HUDEP-2 (cell line): Measurements from ENCODE around the gene KCNH5.
"Not testable (repeated sequence)": the region's sequence is repeated elsewhere in the genome, so short reads cannot be mapped to it uniquely, and the experiment has no call there.

Experiments
- DNase-seq, 76 experiments: peaks; one replicate each; lab custom pipeline; 2025; ENCODE audit not compliant: unreplicated experiment in 76 of 76; lab: John Stamatoyannopoulos, UW

KCNH5 gene

DNA sequence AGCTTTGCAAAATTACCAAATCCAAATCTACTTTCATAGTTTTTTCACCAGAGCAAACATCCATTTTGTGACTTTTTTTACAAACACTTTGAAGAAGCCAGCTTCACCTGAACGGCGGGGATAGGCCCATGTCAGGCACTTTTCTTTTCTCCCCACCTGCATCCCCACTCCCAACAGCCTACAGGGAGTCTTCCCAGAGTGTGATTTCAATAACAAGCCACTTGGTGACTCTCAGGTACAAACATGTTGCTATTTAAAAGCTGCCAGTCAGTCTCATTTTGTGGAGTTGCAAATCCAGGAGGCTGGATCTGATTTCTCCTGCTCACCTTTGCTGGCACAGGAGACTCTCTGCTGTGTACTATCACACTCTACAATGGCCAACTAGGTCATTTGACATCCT is 285.5 kb downstream of the KCNH5 start:
- DNase-seq: no peak

DNA sequence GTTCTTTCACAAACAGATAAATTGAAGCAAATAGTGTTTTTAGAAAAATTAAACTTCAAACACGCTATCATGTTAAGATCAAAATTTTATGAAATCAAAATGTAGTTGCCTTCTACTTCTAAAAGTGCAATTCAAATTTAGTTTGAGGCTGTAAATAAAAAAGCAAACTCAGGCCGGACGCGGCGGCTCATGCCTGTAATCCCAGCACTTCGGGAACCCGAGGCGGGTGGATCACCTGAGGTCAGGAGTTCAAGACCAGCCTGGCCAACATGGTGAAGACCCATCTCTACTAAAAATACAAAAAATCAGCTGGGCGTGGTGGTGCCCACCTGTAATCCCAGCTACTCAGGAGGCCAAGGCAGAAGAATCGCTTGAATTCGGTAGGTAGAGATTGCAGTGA is 298.4 kb downstream of the KCNH5 start:
- not testable (repeated sequence) for DNase-seq

DNA sequence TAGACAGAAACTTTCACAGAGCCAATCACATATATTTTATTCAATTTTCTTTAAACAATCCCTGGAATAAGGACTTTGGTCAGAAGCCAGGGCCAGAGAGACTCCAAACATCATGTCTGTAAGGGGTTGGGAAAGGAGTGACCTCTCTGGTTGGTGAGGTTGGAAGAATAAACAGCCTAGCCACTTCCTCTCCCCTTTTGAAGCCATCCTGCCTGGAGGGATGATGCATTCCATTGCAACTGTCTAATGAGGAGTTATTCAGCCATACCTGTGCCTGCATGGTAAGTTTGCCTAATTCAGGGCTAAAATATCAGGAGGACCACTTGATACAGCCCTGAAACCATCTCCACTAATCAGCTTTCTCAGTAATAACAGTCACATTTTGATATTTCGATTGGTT is 299.8 kb downstream of the KCNH5 start:
- DNase-seq: no peak

- no peak for DNase-seq
These were observed 301.7 kb downstream of the KCNH5 start for GRCh38 chr14:62743560-62743959.

- DNase-seq: no peak
These were observed 302.1 kb downstream of the KCNH5 start for GRCh38 chr14:62743118-62743517.

DNA sequence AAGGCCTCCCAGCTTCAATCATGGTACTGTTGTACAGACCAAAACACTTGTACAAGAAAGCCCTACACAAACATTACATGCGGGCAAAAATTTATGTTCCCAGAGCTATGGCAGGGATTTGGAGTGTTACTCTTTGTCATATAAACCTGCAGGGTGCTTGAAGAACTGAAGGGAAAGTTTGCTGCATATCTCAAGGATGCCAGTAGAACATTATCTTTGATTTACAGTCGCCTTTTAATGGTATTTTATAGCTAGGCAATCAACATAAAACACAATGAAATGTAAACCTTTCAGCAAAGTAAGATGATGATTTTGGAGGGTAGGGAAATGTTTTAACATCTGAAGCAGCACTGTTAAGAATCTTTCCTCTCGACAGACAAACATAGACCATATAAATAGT is 305.6 kb downstream of the KCNH5 start:
- no peak for DNase-seq

GRCh38 chr14:62736048-62737043 is 308.9 kb downstream of the KCNH5 start:
- no peak for DNase-seq

GRCh38 chr14:62734831-62735230 is 310.4 kb downstream of the KCNH5 start:
- DNase-seq: no peak

- DNase-seq: no peak
These were observed 322.9 kb downstream of the KCNH5 start for GRCh38 chr14:62722406-62722805.

GRCh38 chr14:62718629-62719028 is 326.6 kb downstream of the KCNH5 start:
- DNase-seq: no peak

GRCh38 chr14:62711351-62712023 is 333.8 kb downstream of the KCNH5 start:
- no peak for DNase-seq

DNA sequence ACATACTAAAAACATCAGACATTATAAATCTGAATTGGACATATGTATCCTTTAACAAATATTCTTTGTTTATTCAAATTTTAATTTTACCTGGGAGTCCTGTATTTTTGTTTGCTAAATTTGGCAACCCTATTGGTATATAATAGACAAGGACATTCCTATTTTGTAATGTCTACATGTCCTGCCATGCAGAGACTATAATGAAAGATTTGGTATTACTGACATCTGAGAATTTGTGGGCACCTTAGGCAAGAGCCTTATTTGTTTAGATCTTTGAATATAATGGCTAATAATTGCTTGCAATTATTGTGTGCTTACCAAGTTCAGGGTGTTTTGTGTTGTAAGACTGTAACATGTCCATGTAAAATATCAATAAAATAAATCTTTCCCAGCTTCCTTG is 334.4 kb downstream of the KCNH5 start:
- no peak for DNase-seq

GRCh38 chr14:62709773-62710172 is 335.5 kb downstream of the KCNH5 start:
- DNase-seq: no peak

DNA sequence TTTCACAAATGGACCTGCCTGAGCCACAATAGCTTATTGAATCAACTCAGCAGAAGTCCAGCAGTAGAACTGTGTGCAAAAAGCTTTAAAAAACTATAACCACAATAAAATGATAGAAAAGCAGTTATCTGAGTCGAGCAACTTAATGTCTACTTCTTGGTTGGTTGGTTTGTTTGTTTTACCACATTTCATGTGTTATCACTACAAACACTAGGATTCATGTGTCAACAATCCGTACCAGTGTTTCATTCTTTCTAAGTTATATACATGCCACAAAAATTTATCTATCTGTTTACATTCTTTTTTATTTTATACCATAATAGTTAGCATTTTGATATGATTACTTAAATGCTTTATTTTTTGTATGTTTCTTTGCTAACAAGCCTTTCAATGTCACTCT is 339.0 kb downstream of the KCNH5 start:
- DNase-seq: no peak

DNA sequence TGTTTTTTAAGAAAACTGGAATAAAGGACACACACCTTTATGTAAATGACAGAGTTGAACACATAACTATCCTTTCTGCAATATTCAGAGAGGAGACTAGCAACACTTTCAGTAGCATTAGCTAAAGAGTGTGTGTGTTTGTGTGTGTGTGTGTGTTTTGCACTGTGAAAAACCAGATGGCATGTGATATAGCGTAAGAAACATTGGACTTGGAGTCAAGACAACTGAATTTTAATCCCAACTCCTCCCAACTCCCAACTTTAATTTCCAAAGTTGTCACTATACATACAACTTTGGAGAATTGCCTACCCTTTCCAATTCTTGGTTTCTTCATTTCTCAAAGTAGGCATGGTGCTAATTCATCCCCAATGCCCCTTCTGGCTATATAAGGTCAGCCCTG is 347.8 kb downstream of the KCNH5 start:
- DNase-seq: no peak

DNA sequence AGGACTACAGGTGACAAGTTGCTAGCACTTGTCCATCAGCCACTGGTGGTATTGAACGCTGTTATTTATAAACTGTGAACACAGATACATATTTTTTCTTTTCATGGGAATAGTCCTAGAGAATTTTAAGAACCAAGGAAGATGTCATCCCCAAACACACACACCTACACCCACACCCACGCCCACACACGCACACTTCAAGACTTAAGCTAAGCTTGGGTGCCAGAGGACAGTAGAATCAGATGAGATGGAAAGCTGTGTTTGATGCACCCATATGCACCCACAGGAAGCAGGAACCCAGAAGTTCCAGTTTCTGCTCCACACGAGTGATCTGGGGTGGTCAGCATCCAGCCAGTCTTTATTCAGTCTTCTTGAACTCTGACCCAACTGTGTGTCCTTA is 348.3 kb downstream of the KCNH5 start:
- DNase-seq: no peak

DNA sequence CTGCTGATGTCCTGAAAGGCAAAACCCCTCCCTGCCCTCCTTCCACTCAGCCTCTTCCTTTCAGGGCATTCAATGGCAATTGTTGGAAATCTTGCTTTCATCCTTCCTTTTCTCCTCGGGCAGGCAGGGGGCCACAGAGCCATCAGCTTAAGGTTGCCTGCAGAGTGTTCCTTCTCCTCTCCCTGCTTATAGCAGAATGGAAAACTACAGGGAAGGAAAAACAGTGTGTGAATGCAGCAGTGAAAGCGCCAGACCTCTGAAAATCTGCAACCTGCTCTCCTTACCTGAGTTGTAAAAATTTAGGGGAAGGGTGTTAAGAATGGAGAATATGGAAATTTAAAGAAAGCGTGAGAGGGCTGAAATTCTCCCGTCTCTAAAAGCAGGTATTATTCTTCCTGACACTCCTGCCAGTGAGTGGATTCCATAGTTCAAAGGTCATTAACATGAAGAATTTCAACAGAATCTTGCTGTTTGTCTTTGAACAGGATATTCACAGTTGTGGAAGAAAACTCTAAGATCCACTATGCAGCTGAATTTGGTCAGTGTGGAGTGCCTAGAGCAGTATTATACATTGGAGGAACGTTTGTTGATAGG is 348.8 kb downstream of the KCNH5 start:
- no peak for DNase-seq

- DNase-seq: no peak
These were observed 351.2 kb downstream of the KCNH5 start for GRCh38 chr14:62694075-62694474.

DNA sequence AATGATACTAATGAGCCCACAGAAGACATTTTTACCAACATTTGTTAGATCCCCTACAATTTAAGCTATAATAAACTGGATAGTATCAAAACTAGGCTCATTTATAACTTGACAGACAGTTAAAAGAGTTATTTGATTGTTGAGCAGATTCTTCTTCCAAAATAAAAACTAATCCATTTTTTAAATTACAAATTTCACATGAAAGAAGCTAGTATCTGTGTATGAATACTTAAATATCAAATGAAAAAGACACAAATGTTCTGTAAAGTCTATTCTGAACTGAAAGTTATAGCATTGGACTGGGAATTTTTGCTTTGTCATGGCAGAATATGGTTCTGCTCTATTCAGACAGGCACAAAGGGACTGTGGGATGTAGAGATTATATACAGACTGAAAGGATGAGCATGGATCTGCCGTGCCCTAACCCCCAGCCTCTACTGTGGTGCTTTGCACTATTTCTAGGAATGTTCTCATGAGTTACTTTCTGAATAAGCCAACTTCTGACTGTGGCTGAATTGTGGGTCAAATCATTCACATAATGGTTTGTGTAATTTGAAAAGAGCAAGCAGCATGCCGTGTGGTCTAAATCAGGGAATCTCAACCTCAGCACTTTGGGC is 352.7 kb downstream of the KCNH5 start:
- no peak for DNase-seq

DNA sequence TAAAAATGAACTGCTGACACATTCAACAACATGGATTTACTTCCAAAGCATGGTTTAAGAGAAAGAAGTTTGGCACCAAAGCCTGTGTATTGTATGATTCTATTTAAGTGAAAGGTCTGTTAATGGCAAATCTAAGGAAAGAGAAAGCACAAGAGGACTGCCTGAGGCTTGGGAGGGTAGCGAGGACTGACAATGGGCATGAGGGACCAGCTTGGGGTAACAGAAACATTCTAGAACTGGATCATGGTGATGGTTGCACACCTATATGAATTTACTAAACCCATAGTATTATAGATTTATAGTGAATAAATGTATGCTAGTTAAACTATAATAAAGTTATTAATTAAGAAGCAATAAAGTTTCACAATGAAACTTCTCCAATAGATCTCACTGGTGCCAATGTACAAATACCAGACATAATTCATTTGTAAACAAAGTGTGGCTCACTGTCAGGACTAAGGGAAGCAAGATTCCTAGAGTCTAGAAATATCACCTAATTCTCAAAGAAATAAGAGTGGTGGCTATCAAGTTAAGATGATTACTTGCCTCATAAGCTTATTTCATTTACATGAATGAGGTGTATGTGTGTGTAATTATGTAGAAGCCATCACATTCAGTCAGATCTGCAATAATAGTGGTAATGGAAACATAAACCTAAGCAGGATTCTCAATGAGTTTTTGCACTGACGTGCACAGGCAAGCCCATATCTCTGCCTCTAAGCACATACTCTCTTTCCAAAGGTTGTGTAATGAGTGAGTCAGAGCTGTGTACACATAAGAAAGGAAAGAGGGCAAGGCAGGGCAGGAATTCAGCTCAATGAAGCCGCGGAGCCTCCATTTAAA is 353.4 kb downstream of the KCNH5 start:
- no peak for DNase-seq
